ENCODE measurements around the gene HM13. TPM values are rescaled to one million over a fixed set of nuclear protein-coding genes. Genes with fewer than 3 reads are reported as not detected.
"Not testable (repeated sequence)": the region's sequence is repeated elsewhere in the genome, so short reads cannot be mapped to it uniquely, and the experiment has no call there.

HM13 gene
- total and polyA plus RNA-seq, 2 donors (not counting 3 experiments of a cell fraction or from before 2014, with no cell fraction given): 211 to 218 TPM

- dilution Hi-C loops (cut with MboI; ENCODE audit: extremely low pct_ligation_motif_present, low sequenced_read_pairs): no loop called here
- H3K36me3 ChIP-seq (ENCODE audit: control insufficient read depth in 2 of 2, extremely low read depth in 1 of 2, insufficient read depth in 2 of 2, low read length in 2 of 2): no peaks in the 10 kb centered on the region
- ChIA-PET POLR2A (no interaction called here), CTCF (interaction anchor here (1.0 kb wide), 1 partner anchor 40 kb away, joined by 4 read pairs; no protein-coding TSS in a partner anchor)
- TF ChIP-seq EZH2 (IDR thresholded peaks at IDR 0.05; ENCODE audit: borderline replicate concordance, low read depth, low read length, severe bottlenecking) (no peak), FOS (IDR thresholded peaks at IDR 0.05; ENCODE audit: borderline replicate concordance, insufficient read depth, low read length) (no peak)
- intact Hi-C loops (cut with micrococcal nuclease): no loop called here
- H3K79me2 ChIP-seq (ENCODE audit: control insufficient read depth, insufficient read depth, low read length): no peaks in the 10 kb centered on the region
- no peak for DNase-seq (ENCODE audit: low read depth, low spot score)
- no peak overlapping the region for H3K4me3 ChIP-seq (replicated peaks in 1 of 3; ENCODE audit: insufficient read depth in 1 of 3, low read depth in 1 of 3, low read length in 3 of 3)
- no peaks in the 10 kb centered on the region for H3K9me1 ChIP-seq (replicated peaks; ENCODE audit: control insufficient read depth, extremely low read depth, insufficient read depth, low read length)
- H3K27ac ChIP-seq (ENCODE audit: insufficient read depth, low read depth, low read length): no peak overlapping the region
- H3K4me2 ChIP-seq (ENCODE audit: insufficient read depth, low read length): no peak overlapping the region
- no peak for FAIRE-seq
- no peaks in the 10 kb centered on the region for H3K9me3 ChIP-seq (replicated peaks; ENCODE audit: control insufficient read depth, insufficient read depth, low read length)
- BruUV-seq (replicated peaks): no TSS peak
- no peak overlapping the region for H3K9ac ChIP-seq (replicated peaks; ENCODE audit: extremely low read depth, insufficient read depth, low read length)
- H3K27me3 ChIP-seq (ENCODE audit: control insufficient read depth in 2 of 2, insufficient read depth in 2 of 2, low read length in 2 of 2): peaks cover 14 to 22% of the 10 kb centered on the region in 2 experiments
- no peak overlapping the region for H2AFZ ChIP-seq (ENCODE audit: low read depth, low read length)
- no peaks in the 10 kb centered on the region for H3K4me1 ChIP-seq (ENCODE audit: control insufficient read depth, extremely low read depth, insufficient read depth, low read length)
- H4K20me1 ChIP-seq (replicated peaks; ENCODE audit: control insufficient read depth, extremely low read depth, insufficient read depth, low read length): no peaks in the 10 kb centered on the region
Measured at GRCh38 chr20:31500527-31500926, 13.7 kb upstream of the HM13 start.

GRCh38 chr20:31502884-31503673 lies 11.2 kb upstream of the HM13 start:
- H3K9me3 ChIP-seq (replicated peaks; ENCODE audit: control insufficient read depth, insufficient read depth, low read length); H4K20me1 ChIP-seq (replicated peaks; ENCODE audit: control insufficient read depth, extremely low read depth, insufficient read depth, low read length); H3K4me2 ChIP-seq (ENCODE audit: insufficient read depth, low read length); H3K4me1 ChIP-seq (ENCODE audit: control insufficient read depth, extremely low read depth, insufficient read depth, low read length); H3K4me3 ChIP-seq (replicated peaks in 1 of 3; ENCODE audit: insufficient read depth in 1 of 3, low read depth in 1 of 3, low read length in 3 of 3); BruUV-seq (replicated peaks); H3K79me2 ChIP-seq (ENCODE audit: control insufficient read depth, insufficient read depth, low read length); H3K9ac ChIP-seq (replicated peaks; ENCODE audit: extremely low read depth, insufficient read depth, low read length); H3K36me3 ChIP-seq (ENCODE audit: control insufficient read depth in 2 of 2, extremely low read depth in 1 of 2, insufficient read depth in 2 of 2, low read length in 2 of 2); H2AFZ ChIP-seq (ENCODE audit: low read depth, low read length); H3K27ac ChIP-seq (ENCODE audit: insufficient read depth, low read depth, low read length); H3K9me1 ChIP-seq (replicated peaks; ENCODE audit: control insufficient read depth, extremely low read depth, insufficient read depth, low read length); H3K27me3 ChIP-seq (ENCODE audit: control insufficient read depth in 2 of 2, insufficient read depth in 2 of 2, low read length in 2 of 2); dilution Hi-C loops (cut with MboI; ENCODE audit: extremely low pct_ligation_motif_present, low sequenced_read_pairs): not testable (repeated sequence)
- peak; percentile 77 for FAIRE-seq
- ChIA-PET POLR2A (interaction anchor here (0.6 kb wide), 1 partner anchor 42 kb away, joined by 5 read pairs; no protein-coding TSS in a partner anchor), CTCF (interaction anchor here (0.5 to 4.8 kb wide), 33 partner anchors 8 to 1970 kb away, joined by 3 to 393 read pairs (median 6); partner anchors contain the start of genes DEFB123, DEFB124 and REM1)
- intact Hi-C loops (cut with micrococcal nuclease): loop anchor here (1.0 kb wide), 1 partner anchor 43 kb away; no protein-coding TSS in a partner anchor
- TF ChIP-seq CTCF (IDR thresholded peaks at IDR 0.05; ENCODE audit: extremely low read depth in 1 of 2, insufficient read depth in 1 of 2, low read depth in 1 of 2, low read length in 2 of 2): peak; percentile 70 to 91
- DNase-seq (ENCODE audit: low read depth, low spot score): peak; percentile 61

Measured in endothelial cell of umbilical vein (primary cell).